GM08714 (cell line): ENCODE results near the gene ZNF516.

Experiments used
- H3K4me3 ChIP-seq: fragments of 200-500 bp; sonication (Bioruptor generic); 2 replicates; pipeline ENCODE4 v1.5.1; 2014; ENCODE audit warnings: mild to moderate bottlenecking, low read length, inconsistent platforms
- ZNF274 ChIP-seq: IDR thresholded peaks from 2 replicates; pipeline ENCODE4 v1.6.1; 2012; ENCODE audit warnings: mild to moderate bottlenecking, low read depth, low read length

ZNF516 gene

GRCh38 chr18:76499637-76500340, 4.7 kb upstream of the ZNF516 start:
- TF ChIP-seq ZNF274, result no peak
- H3K4me3 ChIP-seq, result peak overlapping the region; percentile 4; the same call in 1 of the 2 replicates

GRCh38 chr18:76499021-76499420, 4.0 kb upstream of the ZNF516 start:
- no peak for TF ChIP-seq ZNF274
- H3K4me3 ChIP-seq, result no peak overlapping the region

- no peak for TF ChIP-seq ZNF274
- no peak overlapping the region for H3K4me3 ChIP-seq
These were observed 3.0 kb upstream of the ZNF516 start for GRCh38 chr18:76498064-76498463.

- no peak overlapping the region for H3K4me3 ChIP-seq
These were observed 2.0 kb upstream of the ZNF516 start for GRCh38 chr18:76497021-76497420.

GRCh38 chr18:76496194-76496890, 1.3 kb upstream of the ZNF516 start:
- no peak for TF ChIP-seq ZNF274
- H3K4me3 ChIP-seq, result peak overlapping the region; percentile 50; the same call in 1 of the 2 replicates

More at GRCh38 chr18:76497021-76497420, 2.0 kb upstream of the ZNF516 start:
- no peak for TF ChIP-seq ZNF274

- no peak for TF ChIP-seq ZNF274
- H3K4me3 ChIP-seq, result peak overlapping the region; percentile 69
These were observed 572 bp upstream of the ZNF516 start for GRCh38 chr18:76495435-76496193.

- no peak for TF ChIP-seq ZNF274
- H3K4me3 ChIP-seq, result peak overlapping the region; percentile 69
These were observed 624 bp downstream of the ZNF516 start for GRCh38 chr18:76494231-76495005.

GRCh38 chr18:76493213-76494161, 1.6 kb downstream of the ZNF516 start:
- peak overlapping the region; percentile 69 for H3K4me3 ChIP-seq
- no peak for TF ChIP-seq ZNF274

GRCh38 chr18:76492669-76493212, 2.3 kb downstream of the ZNF516 start:
- no peak for TF ChIP-seq ZNF274
- peak overlapping the region; percentile 69 for H3K4me3 ChIP-seq

GRCh38 chr18:76491776-76492668, 3.0 kb downstream of the ZNF516 start:
- H3K4me3 ChIP-seq, result peak overlapping the region; percentile 69
- no peak for TF ChIP-seq ZNF274

GRCh38 chr18:76491473-76491775, 3.6 kb downstream of the ZNF516 start:
- peak overlapping the region; percentile 69 for H3K4me3 ChIP-seq
- no peak for TF ChIP-seq ZNF274

GRCh38 chr18:76490670-76491472, 4.2 kb downstream of the ZNF516 start:
- TF ChIP-seq ZNF274, result no peak
- H3K4me3 ChIP-seq, result peak overlapping the region; percentile 71
